Putamen (tissue), 1 donor: ENCODE data around the gene SARS1.
A peak's percentile ranks its signal among the peaks of the same experiment; 100 is the strongest.

Experiments
- DNase-seq: peaks from one replicate; pipeline ENCODE4 v3.0.0-alpha.2; 2016; ENCODE audit warnings: low spot score

The SARS1 gene

GRCh38 chr1:109225711-109226445 is 12.2 kb downstream of the SARS1 start:
- no peak for DNase-seq

- no peak for DNase-seq
These were observed 14.4 kb downstream of the SARS1 start for GRCh38 chr1:109228167-109228566.

- peak; percentile 89 for DNase-seq
These were observed 15.9 kb downstream of the SARS1 start for GRCh38 chr1:109229531-109230127.

- DNase-seq: no peak
These were observed 17.3 kb downstream of the SARS1 start for GRCh38 chr1:109231066-109231465.

GRCh38 chr1:109235137-109235536 is 21.4 kb downstream of the SARS1 start:
- no peak for DNase-seq

GRCh38 chr1:109237512-109237911 is 23.8 kb downstream of the SARS1 start:
- no peak for DNase-seq

GRCh38 chr1:109238382-109238781 is 24.7 kb downstream of the SARS1 start:
- no peak for DNase-seq

- DNase-seq: no peak
These were observed 25.3 kb downstream of the SARS1 start for GRCh38 chr1:109239047-109239408.

GRCh38 chr1:109239409-109240068 is 25.8 kb downstream of the SARS1 start:
- DNase-seq: no peak

GRCh38 chr1:109240158-109241152 is 26.7 kb downstream of the SARS1 start:
- no peak for DNase-seq

GRCh38 chr1:109241344-109241743 is 27.6 kb downstream of the SARS1 start:
- no peak for DNase-seq

GRCh38 chr1:109241841-109242345 is 28.2 kb downstream of the SARS1 start:
- no peak for DNase-seq

GRCh38 chr1:109242387-109242786 is 28.7 kb downstream of the SARS1 start:
- no peak for DNase-seq

GRCh38 chr1:109243221-109243620 is 29.5 kb downstream of the SARS1 start:
- DNase-seq: no peak

GRCh38 chr1:109243860-109244552 is 30.3 kb downstream of the SARS1 start:
- no peak for DNase-seq

GRCh38 chr1:109246141-109246551 is 32.4 kb downstream of the SARS1 start:
- DNase-seq: no peak

- DNase-seq: no peak
These were observed 34.0 kb downstream of the SARS1 start for GRCh38 chr1:109247401-109248365.

- DNase-seq: no peak
These were observed 34.7 kb downstream of the SARS1 start for GRCh38 chr1:109248444-109248796.

GRCh38 chr1:109248797-109249629 is 35.3 kb downstream of the SARS1 start, which contains the start of gene CELSR2:
Gene CELSR2, plus strand, starts transcription at chr1:109249539. Its CDS starts 541 bp downstream, at chr1:109250080.
- DNase-seq: peak; percentile 79
